Erythroblast (primary cell): Measurements from ENCODE around the gene ANKRD31.
"Not testable (repeated sequence)": the region's sequence is repeated elsewhere in the genome, so short reads cannot be mapped to it uniquely, and the experiment has no call there.

Experiments used
- DNase-seq, 2 experiments: peaks; one replicate each; lab custom pipeline; 2025; lab: John Stamatoyannopoulos, UW
- GATA1 ChIP-seq: IDR thresholded peaks from 2 replicates; pipeline ENCODE4 v1.6.1; 2011; ENCODE audit warnings: low read depth, mild to moderate bottlenecking, control low read depth, low read length, moderate library complexity
- POLR2A ChIP-seq: IDR thresholded peaks from 2 replicates; pipeline ENCODE4 v1.6.1; 2011; ENCODE audit warnings: mild to moderate bottlenecking, low read length

The ANKRD31 gene

DNA sequence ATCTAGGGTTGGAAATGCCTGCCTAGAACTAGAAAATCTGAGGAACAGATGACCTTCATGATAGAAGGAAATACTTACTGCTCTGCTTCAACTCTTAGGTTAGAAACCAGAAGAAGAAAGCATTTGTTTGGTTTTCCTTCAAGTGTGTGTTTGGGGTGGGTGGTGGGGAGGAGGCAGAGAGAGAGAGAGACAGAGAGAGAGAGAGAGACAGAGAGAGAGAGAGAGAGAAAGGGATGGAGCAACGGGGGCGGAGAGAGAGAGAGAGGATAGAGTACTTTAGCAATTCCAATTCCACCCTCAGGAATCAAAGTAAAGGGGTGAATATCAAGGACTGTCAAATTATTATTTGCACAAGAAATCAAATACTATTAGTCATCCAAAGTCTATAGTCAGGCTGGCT, 155.2 kb downstream of the ANKRD31 start:
- TF ChIP-seq POLR2A (no peak), GATA1 (no peak)
- no peak for DNase-seq

DNA sequence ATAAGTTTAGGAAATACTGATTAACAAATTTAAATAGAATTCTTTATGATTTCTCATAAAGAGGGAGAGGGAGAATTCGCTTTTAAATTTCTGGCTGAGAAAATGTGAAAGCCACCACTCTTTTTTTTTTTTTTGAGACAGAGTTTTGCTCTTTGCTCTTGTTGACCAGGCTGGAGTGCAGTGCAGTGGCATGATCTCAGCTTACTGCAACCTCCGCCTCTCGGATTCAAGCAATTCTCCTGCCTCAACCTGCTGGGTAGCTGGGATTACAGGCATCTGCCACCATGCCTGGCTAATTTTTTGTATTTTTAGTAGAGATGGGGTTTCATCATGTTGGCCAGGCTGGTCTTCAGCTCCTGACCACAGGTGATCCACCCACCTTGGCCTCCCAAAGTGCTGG, 157.3 kb downstream of the ANKRD31 start:
- DNase-seq = not testable (repeated sequence)

DNA sequence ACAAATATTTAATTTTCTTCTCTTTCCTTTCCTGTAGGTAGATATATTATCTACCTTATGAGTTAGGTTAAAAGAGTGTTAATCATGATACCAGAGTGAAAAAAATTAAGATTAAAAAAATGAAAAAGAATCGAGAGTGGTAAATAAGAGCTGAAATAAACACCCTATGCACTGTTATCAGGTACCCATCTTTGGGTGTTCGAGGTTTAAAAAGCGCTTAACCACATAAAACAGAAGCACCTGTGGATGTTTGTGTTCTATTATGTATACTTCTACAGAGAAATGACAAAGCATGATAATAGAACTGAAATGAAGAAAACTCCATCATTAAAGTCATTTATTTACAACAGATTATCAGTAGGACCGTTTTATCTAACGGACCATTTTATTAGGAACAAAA, 158.7 kb downstream of the ANKRD31 start:
- DNase-seq = no peak
- no peak for TF ChIP-seq POLR2A
- TF ChIP-seq GATA1 = no peak

DNA sequence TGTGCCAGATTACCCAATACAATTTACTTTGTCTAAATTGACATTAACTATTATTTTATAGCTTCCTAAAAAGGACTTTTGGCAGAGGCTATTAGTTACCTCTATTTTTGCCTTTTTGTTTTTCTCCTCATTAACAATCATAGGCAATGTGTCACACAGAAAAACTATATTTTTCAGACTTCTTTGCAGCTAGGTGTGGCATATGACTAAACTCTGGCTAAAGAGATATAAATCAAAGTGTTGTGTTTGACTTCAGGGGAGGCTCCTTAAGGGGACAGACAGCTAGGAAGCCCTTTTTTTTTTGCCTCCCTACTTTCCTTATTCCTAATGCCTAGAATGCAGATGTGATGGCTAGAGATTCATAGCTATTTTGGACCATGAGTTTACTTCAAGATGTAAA, 164.6 kb downstream of the ANKRD31 start:
- DNase-seq = no peak
- no peak for TF ChIP-seq POLR2A
- TF ChIP-seq GATA1 = no peak

DNA sequence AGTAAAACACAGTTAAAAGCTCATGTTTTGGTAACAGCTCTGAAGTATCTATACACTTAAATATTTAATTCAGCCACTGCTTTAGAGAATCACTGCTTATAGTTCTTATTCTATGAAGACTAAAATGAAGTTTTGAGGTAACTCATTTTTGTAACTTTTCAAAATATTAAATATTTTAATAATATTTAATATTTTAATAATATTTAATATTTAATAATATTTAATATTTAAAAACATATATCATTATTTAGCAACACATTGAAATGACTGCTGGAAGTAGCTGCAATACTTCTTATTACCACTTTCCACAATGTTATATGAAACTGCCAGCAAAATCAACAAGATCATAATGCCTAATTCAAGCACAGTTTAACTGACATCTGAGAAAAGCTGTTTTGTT, 165.6 kb downstream of the ANKRD31 start:
- TF ChIP-seq POLR2A (no peak), GATA1 (no peak)
- DNase-seq = no peak

DNA sequence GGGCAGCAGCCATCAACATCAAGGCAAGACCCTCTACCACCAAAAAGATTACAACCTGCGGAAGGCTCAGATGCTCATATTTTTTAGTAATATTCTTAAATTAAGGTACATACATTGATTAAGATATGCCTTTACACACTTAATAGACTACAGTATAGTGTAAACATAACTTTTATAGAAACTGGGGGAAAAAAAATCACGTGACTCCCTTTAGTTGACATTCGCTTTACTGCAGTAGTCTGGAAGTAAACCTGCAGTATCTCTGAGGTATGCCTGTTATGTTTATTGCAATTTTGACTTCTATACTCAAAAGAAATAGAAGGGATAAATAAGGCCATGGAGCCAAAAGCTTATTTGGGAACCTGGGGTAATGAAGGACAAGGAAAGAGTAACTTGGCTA, 169.2 kb downstream of the ANKRD31 start:
- DNase-seq = no peak
- TF ChIP-seq GATA1 (no peak), POLR2A (no peak)

DNA sequence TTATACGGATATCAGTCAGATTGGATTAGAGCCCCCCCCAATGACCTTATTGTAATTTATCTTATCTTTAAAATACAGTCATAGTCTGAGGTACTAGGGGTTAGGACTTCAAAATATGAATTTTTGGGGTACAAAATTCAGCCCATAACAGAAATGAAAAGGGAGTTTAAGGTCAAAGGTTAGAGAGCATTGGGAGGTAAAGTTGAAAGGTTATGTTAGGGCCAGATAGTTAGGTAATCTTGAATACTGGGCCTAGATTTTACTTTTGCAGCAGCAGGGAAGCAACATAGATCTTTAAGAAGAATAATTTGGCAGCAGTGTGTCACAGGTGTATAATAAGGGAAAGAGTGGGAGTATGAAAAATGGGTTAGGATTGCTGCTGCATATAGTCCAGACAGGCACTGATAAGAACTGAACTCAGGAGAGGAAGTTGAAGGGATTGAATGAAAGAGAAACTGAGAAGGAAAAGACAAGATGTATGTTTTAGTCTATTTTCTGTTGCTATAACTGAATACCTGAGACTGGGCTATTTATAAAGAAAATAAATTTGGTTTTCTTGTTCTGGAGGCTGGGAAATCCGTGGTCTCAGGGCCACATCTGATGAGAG, 173.7 kb downstream of the ANKRD31 start:
- DNase-seq = no peak

DNA sequence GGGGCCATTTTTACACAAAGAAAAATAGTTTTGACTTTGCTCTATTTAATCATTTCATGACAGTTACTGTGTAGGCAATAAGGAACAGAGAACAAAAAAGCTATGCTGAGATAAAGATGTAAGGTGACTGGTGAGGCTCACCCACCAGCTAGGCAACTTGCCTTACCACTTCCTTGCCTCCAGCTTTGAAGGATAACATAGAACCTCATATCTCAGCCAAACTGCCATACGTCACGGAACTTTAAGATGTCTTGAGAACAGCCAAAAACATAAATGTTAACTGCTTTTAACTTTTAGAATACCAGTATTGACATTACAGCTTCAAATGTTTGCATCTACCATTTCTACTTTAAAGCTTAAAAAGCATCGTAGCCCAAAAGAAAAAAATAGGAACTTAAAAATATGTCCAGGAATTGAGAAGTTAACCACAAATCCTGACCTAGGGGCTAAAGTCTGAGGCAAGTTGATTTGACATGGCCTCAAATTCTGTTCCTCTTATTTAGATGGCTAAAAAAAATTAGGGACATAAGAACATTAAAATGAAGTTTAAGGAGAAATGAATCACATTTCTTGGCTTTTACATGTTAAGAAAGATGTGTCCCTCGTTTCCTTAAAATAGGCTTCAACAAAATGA, 176.6 kb downstream of the ANKRD31 start:
- DNase-seq = no peak
- TF ChIP-seq POLR2A (no peak), GATA1 (no peak)

More for the DNA sequence above, 173.7 kb downstream of the ANKRD31 start:
- TF ChIP-seq GATA1 (no peak), POLR2A (no peak)

DNA sequence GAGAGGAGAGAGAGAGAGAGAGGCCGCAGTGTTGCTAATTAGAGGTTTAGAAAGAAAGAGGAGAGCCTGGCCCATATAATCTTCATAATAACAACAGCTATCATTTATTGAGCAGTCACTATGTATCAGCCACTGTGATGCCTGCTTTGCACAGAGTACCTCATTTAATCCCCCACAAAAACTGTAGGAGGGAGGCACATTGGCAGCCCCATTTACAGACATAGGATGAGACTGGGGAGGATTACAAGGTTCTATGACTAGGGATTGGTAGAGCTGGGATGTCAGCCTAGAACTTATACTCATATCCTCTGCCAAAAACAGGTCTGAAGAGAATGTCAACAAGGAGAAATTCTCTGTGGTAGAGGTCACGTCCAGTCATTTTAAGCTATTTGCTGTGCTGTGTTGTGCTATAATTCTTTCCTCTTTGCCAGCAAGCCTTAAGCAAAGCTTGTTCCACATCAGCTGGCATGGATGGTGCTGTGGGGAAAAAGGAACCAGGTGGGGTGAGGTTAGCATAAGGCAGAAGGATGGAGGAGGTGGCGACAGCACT, 177.6 kb downstream of the ANKRD31 start:
- DNase-seq = no peak
- TF ChIP-seq POLR2A (no peak), GATA1 (no peak)

DNA sequence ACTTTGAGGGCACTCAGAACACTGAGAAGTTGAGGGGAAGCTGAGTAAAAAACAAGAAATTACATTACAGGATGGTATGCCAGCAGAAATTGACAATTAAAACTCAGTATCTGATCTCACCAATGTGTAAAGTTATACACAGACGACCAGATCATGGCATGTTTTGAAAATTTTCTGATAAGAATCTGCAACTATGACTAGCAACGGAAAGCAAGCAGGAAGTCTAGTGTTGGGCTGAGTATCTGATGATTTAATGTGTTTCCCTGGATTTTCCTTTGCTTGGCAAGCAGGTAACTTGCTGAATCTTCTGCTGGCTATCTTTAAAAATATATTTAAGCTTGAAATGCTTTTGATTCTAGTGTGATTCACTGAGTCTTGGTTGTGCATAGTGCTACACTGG, 179.1 kb downstream of the ANKRD31 start:
- no peak for TF ChIP-seq POLR2A
- TF ChIP-seq GATA1 = no peak
- no peak for DNase-seq

DNA sequence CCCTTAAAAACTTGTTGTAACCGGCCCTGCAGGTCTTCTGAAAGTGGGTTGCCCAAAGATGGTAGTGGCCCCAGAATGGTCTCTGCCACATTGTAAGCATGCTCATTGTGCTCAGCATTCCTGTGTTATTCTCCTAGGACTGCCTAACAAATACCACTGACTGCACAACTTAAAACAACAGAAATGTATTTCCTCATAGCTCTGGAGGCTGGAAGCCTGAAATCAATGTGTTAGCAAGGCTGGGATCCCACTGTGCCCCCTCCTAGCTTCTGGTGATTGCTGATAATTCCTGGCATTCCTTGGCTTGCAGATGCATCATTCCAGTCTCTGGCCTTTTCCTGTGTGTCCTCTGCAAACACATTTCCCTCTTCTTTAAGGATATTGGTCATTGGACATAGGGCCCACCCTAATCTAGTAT, 180.9 kb downstream of the ANKRD31 start:
- TF ChIP-seq GATA1 (no peak), POLR2A (no peak)
- no peak for DNase-seq

DNA sequence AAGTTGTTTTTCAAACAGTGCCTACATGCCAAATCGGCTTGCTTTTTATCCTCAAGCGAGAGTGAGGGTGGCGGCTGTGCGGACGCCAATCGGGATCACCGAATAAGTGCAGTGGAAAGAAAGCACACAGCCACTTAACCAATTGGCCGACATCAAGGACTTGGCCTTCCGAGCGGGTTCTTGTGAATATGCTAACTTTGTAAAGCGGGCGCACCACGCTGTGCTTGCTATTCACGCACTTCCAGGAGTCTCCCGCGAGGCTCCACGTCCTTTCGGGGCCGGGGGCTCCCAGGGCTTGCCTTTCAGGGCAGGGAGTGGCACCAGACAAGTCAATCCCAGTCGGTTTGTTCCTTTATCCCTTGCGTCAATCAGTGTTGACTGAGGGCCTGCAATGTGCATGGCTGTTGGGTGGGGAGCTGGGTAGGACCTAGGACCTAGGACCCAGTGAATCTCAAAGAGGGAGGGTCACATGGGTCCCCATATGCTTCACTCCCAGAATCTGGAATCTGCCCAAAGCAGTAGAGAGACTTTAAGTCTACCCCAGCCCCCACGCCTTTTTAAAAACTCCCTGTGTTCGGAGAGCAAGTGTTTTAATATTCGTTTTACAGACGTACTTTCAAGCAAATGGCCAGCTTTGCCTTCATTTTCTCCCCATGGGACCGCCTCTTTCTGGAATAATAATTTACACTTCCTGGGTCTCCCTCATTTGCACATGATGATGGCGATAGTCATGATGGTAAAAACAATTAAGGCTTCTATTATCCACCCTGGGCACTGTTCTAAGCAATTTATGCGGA, 182.3 kb downstream of the ANKRD31 start:
- no peak for TF ChIP-seq POLR2A
- no peak for TF ChIP-seq GATA1
- DNase-seq = peak in 1 of 2 experiments; percentile 41

DNA sequence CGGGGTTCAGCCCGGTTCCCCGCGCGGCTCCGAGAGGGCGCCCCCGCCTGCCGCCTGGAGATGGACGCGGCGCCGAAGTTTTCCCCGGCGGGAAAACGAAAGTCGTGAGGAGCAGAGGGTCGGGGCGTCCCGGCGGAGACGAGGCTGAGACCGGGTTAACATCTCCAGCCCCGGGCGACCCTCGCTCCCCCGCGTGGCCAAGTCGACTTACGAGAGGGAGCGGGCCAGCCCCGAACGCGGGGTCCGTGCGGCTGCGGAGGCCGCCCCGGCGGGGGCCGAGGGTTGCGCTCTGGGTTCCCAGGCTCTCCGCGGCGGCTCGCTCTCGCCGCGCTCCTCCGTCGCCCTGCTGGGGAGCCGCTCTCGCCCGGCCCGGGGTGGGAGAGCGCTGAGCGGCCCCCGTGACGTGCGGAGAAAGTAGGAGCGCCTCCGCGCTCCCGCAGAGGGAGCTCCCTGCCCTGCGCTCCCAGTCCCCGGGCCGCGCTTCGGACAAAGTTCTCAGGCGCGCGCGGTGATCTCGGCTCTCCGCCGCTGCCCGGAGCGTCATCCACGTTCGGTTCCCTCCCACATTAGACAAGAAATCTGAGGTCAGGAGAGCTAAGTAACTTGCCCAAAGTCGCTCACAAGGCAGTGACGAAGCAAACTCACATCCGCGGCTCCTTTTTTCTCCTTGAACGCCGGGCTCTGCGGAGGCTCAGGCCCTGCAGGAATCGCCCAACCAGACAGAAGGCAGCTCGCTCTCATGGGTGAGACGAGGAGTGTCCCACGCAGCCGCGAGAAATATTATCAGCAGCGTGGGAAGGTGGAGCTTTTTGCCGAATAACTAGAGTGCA, 183.2 kb downstream of the ANKRD31 start:
- DNase-seq = peak; percentile 71 to 78
- TF ChIP-seq POLR2A = no peak
- TF ChIP-seq GATA1 = no peak
